Fibroblast of lung (primary cell): ENCODE results near the gene GRID2IP. TPM values are rescaled to one million over a fixed set of nuclear protein-coding genes. Genes with fewer than 3 reads are reported as not detected.
A peak's percentile ranks its signal among the peaks of the same experiment; 100 is the strongest.

Experiments
- DNase-seq, 2 donors: peaks; one replicate each; pipeline versions ENCODE4 v3.0.0 to v3.0.0-alpha.2; 2010; ENCODE audit warnings: low read depth in 2 of 2
- H2AFZ ChIP-seq: 2 replicates; pipeline ENCODE4 v1.5.1; 2012; ENCODE audit warnings: low read length, control low read depth, inconsistent platforms
- H3K27ac ChIP-seq: 2 replicates; pipeline ENCODE4 v1.5.1; 2011; ENCODE audit warnings: low read length, control low read depth; ENCODE audit not compliant: insufficient read depth
- H3K27me3 ChIP-seq: 2 replicates; pipeline ENCODE4 v1.5.1; 2011; ENCODE audit warnings: mild to moderate bottlenecking, low read length; ENCODE audit not compliant: control insufficient read depth, insufficient read depth
- H3K36me3 ChIP-seq: 2 replicates; pipeline ENCODE4 v1.5.1; 2011; ENCODE audit warnings: low read length; ENCODE audit not compliant: control insufficient read depth, insufficient read depth
- H3K4me1 ChIP-seq: 2 replicates; pipeline ENCODE4 v1.5.1; 2011; ENCODE audit warnings: low read length; ENCODE audit not compliant: control insufficient read depth, insufficient read depth; ENCODE audit errors: extremely low read depth
- H3K4me2 ChIP-seq: 2 replicates; pipeline ENCODE4 v1.5.1; 2011; ENCODE audit warnings: low read length, control low read depth; ENCODE audit not compliant: insufficient read depth; ENCODE audit errors: extremely low read depth
- H3K4me3 ChIP-seq, 4 experiments: fragments of 200-600 bp in 1 of 4; sonication (generic) in 1 of 4; replicated peaks in 1 of 4; 2 replicates each; pipeline ENCODE4 v1.5.1; 2011 to 2016; ENCODE audit warnings: low read length in 4 of 4, low read depth in 3 of 4, mild to moderate bottlenecking in 3 of 4, control low read depth in 2 of 4, inconsistent platforms in 1 of 4, mixed read lengths in 1 of 4; ENCODE audit not compliant: insufficient read depth in 1 of 4; ENCODE audit errors: control extremely low read depth in 1 of 4
- H3K79me2 ChIP-seq: 2 replicates; pipeline ENCODE4 v1.5.1; 2012; ENCODE audit warnings: mild to moderate bottlenecking, low read length, inconsistent platforms; ENCODE audit not compliant: control insufficient read depth, insufficient read depth
- H3K9ac ChIP-seq: 2 replicates; pipeline ENCODE4 v1.5.1; 2011; ENCODE audit warnings: mild to moderate bottlenecking, low read length, control low read depth; ENCODE audit not compliant: insufficient read depth
- H3K9me3 ChIP-seq: 2 replicates; pipeline ENCODE4 v1.5.1; 2012; ENCODE audit warnings: low read depth, low read length; ENCODE audit not compliant: control insufficient read depth, insufficient read depth
- H4K20me1 ChIP-seq: 2 replicates; pipeline ENCODE4 v1.5.1; 2011; ENCODE audit warnings: low read length; ENCODE audit not compliant: control insufficient read depth, insufficient read depth; ENCODE audit errors: extremely low read depth
- EZH2 ChIP-seq: IDR thresholded peaks from 2 replicates; pipeline ENCODE4 v1.5.1; 2012; ENCODE audit warnings: low read length, control low read depth, mild to moderate bottlenecking; ENCODE audit errors: missing control alignments
- polyA plus RNA-seq, 2 donors: library from polyadenylated mRNA; depleted of rRNA in 1 of 2; stranded (reverse) in 1 of 2; unstranded in 1 of 2; fragments of >200 nt; gene quantifications; 2 replicates each; pipeline ENCODE4 v1.2.1, GENCODE V29; 2011 to 2012; ENCODE audit warnings: missing spikeins in 1 of 2
- total RNA-seq: library from RNA; depleted of rRNA; stranded (reverse); fragments of >200 nt; gene quantifications from 2 replicates; pipeline ENCODE4 v1.2.1, GENCODE V29; 2014
- TF ChIP-seq, protein P1 (sequence below), 2 donors: IDR thresholded peaks in 1 of 2; conservative IDR thresholded peaks in 1 of 2; 1 replicate in 1 of 2; 2 replicates in 1 of 2; pipeline ENCODE4 v1.5.1; 2011 to 2012; ENCODE audit warnings: low read length in 2 of 2, control low read depth in 1 of 2, inconsistent platforms in 1 of 2, low read depth in 1 of 2, mild to moderate bottlenecking in 1 of 2

Gene GRID2IP
- total and polyA plus RNA-seq, 2 donors (not counting 1 experiment from before 2014, with no cell fraction given): not detected

DNA sequence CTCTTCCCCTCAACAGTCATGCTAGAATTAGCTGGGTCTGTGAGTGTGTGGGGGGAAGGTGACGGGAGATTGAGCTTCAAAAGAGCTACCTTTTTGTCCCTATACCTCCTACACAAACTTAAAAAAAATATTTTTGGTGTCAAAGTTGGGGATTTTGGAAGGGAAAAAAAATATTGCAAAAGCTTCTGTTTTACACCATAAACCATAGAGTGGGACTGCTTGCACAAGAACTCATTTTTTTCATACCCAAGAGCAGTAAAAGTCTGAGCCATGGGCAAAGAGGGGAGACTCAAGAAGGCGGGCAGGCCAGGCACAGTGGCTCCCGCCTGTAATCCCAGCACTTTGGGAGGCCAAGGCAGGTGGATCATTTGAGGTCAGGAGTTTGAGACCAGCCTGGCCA, 16.6 kb upstream of the GRID2IP start:
- Histone ChIP-seq H4K20me1 (no peaks in the 10 kb centered on the region), H3K9ac (no peak overlapping the region), H3K4me1 (no peaks in the 10 kb centered on the region), H3K4me3 (no peak overlapping the region), H3K9me3 (no peaks in the 10 kb centered on the region), H2AFZ (no peak overlapping the region), H3K36me3 (no peaks in the 10 kb centered on the region), H3K27me3 (no peaks in the 10 kb centered on the region), H3K4me2 (no peak overlapping the region), H3K27ac (no peak overlapping the region), H3K79me2 (no peaks in the 10 kb centered on the region)
- no peak for DNase-seq
- TF ChIP-seq, protein P1, sequence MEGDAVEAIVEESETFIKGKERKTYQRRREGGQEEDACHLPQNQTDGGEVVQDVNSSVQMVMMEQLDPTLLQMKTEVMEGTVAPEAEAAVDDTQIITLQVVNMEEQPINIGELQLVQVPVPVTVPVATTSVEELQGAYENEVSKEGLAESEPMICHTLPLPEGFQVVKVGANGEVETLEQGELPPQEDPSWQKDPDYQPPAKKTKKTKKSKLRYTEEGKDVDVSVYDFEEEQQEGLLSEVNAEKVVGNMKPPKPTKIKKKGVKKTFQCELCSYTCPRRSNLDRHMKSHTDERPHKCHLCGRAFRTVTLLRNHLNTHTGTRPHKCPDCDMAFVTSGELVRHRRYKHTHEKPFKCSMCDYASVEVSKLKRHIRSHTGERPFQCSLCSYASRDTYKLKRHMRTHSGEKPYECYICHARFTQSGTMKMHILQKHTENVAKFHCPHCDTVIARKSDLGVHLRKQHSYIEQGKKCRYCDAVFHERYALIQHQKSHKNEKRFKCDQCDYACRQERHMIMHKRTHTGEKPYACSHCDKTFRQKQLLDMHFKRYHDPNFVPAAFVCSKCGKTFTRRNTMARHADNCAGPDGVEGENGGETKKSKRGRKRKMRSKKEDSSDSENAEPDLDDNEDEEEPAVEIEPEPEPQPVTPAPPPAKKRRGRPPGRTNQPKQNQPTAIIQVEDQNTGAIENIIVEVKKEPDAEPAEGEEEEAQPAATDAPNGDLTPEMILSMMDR (conservative IDR thresholded peaks at IDR 0.05 in 1 of 2, IDR thresholded peaks at IDR 0.05 in 1 of 2; ENCODE audit: low read depth in 1 of 2, low read length in 2 of 2): no peak
- no peak for TF ChIP-seq EZH2

DNA sequence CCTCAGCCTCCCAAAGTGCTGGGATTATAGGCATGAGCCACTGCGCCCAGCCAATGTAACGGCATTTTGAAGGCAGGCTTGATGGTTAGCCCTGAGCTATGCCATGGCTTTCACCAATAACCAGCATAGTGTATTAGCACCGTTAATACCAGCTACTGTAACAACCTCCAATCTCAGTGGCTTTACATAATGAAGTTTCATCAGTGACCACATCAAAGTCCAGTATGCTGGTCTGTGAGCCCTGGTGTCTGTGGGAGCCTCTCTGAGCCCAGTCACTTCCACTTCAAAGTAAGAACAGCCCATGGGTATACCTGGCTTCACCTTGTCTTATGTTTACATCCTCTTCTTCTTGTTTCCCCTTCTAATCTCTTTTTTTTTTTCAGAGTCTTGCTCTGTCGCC, 14.4 kb upstream of the GRID2IP start:
- no peak for DNase-seq
- Histone ChIP-seq H3K36me3 (no peaks in the 10 kb centered on the region), H3K4me1 (no peaks in the 10 kb centered on the region), H3K4me3 (no peak overlapping the region), H3K79me2 (no peaks in the 10 kb centered on the region), H3K4me2 (no peak overlapping the region), H3K27ac (no peak overlapping the region), H2AFZ (no peak overlapping the region), H3K9me3 (no peaks in the 10 kb centered on the region), H3K27me3 (no peaks in the 10 kb centered on the region), H3K9ac (no peak overlapping the region), H4K20me1 (no peaks in the 10 kb centered on the region)
- TF ChIP-seq, protein P1 (conservative IDR thresholded peaks at IDR 0.05 in 1 of 2, IDR thresholded peaks at IDR 0.05 in 1 of 2; ENCODE audit: low read depth in 1 of 2, low read length in 2 of 2): no peak
- no peak for TF ChIP-seq EZH2

DNA sequence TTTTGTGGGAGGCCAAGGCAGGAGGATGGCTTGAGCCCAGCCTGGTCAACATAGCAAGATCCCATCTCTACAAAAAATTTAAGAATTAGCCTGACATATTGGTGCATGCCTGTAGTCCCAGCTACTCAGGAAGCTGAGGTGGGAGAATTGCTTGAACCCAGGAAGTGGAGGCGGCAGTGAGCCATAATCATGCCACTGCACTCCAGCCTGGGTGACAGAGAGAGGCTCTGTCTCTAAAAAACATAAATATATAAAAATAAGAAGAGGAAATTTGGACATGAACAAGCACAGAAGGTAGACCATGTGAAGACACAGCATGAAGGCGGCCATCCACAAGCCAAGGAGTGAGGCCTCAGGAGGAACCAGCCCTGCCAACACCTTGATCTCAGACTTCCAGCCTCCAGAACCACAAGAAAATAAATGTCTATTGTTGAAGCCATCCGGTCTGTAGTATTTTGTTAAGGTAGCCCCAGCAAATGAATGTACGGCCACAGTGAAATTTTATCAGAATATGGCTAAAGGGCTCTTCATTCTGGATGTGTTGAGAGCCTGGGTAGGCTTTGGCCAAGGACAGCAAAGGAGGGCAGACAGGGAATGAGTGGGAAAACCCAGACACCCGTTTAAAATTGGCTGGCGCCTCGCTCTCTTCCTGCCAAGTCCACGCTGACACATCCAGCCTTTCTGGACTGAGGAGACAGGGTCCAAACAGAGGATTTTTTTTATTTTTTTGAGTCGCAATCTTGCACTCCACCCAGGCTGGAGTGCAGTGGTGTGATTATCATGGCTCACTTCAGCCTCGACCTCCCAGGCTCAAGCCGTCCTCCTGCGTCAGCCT, 12.9 kb upstream of the GRID2IP start:
- H3K4me3 ChIP-seq: no peak overlapping the region
- peak in 1 of 2 donors; percentile 4 for DNase-seq
- H3K9ac ChIP-seq: no peak overlapping the region
- TF ChIP-seq, protein P1 (conservative IDR thresholded peaks at IDR 0.05 in 1 of 2, IDR thresholded peaks at IDR 0.05 in 1 of 2; ENCODE audit: low read depth in 1 of 2, low read length in 2 of 2): no peak
- TF ChIP-seq EZH2: no peak
- H4K20me1 ChIP-seq: no peaks in the 10 kb centered on the region
- H3K79me2 ChIP-seq: no peaks in the 10 kb centered on the region
- H3K36me3 ChIP-seq: no peaks in the 10 kb centered on the region
- H2AFZ ChIP-seq: no peak overlapping the region
- no peak overlapping the region for H3K27ac ChIP-seq
- no peaks in the 10 kb centered on the region for H3K9me3 ChIP-seq
- H3K27me3 ChIP-seq: no peaks in the 10 kb centered on the region
- no peak overlapping the region for H3K4me2 ChIP-seq
- no peaks in the 10 kb centered on the region for H3K4me1 ChIP-seq
